GM12801 (cell line): ENCODE results near the gene PIEZO2.

Experiments
- TF ChIP-seq, protein P1 (sequence below): IDR thresholded peaks from one replicate; pipeline ENCODE4 v1.5.1; 2011; ENCODE audit warnings: control low read depth; ENCODE audit not compliant: insufficient read length; ENCODE audit errors: extremely low read depth

Gene PIEZO2

DNA sequence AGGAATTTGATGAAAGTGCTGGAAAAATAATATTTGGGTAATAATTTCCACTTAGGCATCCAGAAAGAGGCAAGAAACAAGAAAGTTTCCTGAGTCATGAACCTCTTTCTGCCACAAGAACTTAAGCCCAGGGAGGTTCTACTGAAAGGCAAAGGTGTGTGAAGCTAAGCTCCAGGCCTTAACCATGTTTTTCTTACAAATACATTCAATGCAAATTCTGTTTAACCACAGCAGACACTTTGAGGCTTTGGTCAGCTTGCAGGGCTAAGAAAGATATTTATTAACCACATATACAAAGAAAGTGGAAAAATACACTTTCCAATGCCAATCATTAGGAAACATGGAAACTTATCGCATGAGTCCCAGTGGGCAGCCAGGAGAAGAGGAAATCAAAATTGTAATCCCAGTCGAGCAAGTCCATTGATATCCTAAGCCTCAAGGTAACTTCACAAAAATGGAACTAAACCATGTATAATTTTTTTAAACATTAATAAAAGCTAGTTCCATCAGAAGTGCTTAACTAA is 68.3 kb downstream of the PIEZO2 start:
- TF ChIP-seq, protein P1, sequence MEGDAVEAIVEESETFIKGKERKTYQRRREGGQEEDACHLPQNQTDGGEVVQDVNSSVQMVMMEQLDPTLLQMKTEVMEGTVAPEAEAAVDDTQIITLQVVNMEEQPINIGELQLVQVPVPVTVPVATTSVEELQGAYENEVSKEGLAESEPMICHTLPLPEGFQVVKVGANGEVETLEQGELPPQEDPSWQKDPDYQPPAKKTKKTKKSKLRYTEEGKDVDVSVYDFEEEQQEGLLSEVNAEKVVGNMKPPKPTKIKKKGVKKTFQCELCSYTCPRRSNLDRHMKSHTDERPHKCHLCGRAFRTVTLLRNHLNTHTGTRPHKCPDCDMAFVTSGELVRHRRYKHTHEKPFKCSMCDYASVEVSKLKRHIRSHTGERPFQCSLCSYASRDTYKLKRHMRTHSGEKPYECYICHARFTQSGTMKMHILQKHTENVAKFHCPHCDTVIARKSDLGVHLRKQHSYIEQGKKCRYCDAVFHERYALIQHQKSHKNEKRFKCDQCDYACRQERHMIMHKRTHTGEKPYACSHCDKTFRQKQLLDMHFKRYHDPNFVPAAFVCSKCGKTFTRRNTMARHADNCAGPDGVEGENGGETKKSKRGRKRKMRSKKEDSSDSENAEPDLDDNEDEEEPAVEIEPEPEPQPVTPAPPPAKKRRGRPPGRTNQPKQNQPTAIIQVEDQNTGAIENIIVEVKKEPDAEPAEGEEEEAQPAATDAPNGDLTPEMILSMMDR: no peak

DNA sequence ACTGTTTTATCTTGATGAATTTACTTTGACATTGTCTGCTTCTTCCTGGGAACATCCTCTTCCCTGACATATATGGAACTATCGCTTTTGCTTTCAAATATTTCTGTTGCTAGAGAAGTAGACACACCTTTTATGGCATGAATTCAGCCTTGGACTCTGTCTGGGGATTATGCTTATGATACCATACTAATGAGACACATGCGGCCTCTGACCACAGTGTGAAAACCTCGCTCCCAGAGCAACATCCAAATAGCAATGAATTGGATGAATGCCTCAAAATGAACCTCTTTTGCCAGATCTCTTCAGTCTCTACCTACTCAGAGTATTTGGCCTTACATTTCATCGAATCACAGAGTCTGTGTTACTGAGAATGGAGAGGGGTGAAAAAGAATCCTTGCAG is 70.9 kb downstream of the PIEZO2 start:
- TF ChIP-seq, protein P1: no peak

DNA sequence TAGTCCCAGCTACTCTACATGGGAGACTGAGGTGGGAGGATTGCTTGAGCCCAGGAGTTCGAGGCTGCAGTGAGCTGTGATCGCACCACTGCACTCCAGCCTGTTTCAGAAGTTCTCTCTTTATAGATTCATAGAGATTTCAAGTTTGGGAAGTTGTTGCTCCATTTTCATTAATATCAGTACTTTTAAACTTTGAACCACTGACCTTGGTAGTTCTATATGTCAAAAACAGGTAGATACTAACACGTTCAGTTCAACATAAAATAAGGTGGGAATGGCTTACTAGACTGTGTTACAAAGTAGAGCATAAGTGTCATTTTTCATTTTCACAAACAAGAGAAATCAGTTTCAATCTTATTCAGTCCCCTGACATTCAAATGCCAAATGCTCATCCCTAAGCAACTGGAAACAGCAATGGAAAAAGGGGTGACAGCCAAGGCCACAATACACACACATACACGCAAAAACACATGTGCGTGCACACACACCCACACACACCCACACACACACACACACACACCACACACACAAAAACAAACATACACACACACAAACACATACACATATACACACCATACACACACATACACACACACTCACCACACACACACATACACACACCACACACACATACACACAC is 71.7 kb downstream of the PIEZO2 start:
- TF ChIP-seq, protein P1: no peak

DNA sequence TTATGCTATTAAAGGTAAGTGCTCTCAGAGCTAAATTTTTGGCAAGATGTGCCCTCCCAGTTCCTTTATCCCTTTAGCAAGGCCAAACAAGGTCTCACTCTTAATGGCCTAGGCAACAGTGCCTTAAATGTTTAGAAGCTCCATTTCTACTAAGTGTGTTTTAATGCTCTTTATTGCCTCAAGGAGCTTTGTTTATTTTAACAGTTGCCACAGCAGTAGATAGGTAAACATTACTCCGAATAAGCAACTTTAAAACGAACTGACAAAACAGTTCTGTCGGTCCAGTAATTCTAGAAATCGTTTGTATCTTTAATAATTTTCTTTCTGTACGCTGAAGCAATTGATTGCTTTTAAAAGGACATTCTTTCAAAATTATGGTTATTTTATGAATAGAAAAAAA is 74.5 kb downstream of the PIEZO2 start:
- TF ChIP-seq, protein P1: no peak

DNA sequence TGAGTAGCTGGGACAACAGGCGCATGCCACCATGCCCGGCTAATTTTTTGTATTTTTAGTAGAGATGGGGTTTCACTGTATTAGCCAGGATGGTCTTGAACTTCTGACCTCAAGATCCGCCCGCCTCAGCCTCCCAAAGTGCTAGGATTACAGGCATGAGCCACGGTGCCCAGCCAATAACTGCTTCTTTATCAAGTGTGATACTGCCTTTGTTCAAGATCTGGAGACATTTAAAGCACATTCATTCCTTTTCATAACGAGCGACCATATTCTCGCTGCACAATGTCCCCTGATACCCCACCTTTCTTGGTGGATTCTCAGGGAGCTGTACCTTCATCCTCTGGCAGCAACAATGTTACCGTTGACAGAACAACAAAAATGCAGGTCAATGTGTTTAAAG is 75.4 kb downstream of the PIEZO2 start:
- TF ChIP-seq, protein P1: no peak

DNA sequence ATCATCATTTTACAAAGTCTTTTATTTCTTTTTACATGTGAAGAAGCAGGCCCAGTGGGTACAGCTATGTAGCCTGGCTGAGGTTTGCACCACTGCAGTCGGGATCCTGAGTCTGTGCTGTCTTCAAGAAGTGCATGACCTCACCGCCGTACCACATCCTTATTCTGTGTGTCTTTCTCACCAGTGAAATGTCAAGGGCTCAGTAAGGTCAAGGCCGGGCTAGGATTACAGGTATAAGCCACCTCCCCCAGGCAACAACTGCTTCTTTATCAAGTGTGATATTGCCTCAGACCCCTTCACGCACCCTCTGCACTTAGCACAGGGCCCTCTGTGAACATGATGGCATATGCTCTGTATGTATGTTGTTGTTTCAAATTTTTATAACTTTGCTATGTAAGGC is 76.7 kb downstream of the PIEZO2 start:
- TF ChIP-seq, protein P1: no peak

- TF ChIP-seq, protein P1: no peak
Observed at GRCh38 chr18:11071300-11071699, 78.1 kb downstream of the PIEZO2 start.

DNA sequence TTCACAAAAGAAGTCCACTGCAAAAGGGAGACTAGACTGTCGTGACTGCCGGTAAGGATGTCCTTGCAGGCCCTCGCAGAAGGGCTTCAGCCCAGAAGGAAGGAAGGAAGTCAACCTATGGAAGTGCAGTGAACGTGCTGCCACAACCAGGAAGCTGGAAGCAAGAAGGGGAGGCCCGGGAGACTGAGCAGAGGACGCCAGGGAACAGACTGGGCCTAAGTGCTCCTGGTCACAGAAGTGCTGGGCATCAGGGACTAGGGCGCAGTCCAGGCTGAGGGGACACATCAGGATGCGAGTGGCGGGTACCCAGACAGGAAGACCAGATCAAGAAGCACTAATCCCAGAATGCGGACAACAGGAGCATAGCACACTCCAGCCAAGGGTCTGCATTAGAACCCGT is 78.8 kb downstream of the PIEZO2 start:
- TF ChIP-seq, protein P1: no peak
